ENCODE measurements around the gene SMOC2. TPM values are rescaled to one million over a fixed set of nuclear protein-coding genes. Genes with fewer than 3 reads are reported as not detected.
"Not testable (repeated sequence)": the region's sequence is repeated elsewhere in the genome, so short reads cannot be mapped to it uniquely, and the experiment has no call there.

SMOC2 gene
- total RNA-seq, 2 donors from 2014 or later, result not detected

DNA sequence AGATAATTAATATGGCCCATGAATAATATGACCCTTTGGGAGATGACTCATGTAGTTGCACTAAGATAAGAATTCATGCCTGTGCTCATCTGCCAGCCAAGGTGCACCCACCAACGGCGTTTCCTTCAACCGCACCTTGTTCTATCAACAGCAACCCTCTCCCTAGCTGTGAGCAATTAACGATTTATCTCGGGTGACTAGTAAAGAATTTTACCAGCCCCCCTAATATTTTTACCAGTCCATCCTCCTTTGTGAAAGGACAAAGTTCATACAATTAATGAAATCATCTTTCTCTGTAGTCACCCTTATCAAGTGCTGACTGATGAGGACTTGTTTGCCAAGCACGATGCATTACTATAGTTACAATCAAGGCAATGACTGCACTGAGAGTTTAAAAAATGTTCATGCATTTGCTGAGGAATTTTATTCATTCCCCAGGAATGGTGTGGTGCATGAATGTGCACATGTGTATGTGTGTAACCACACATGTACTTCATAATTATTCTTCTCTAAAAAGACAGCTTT, 118.7 kb downstream of the SMOC2 start:
- no peaks in the 10 kb centered on the region for H3K9me3 ChIP-seq (ENCODE audit: control insufficient read depth, low read length, poor library complexity, severe bottlenecking)
- Mint-ChIP-seq H3K36me3 (ENCODE audit: low read depth) (peaks cover 2% of the 10 kb centered on the region), H3K4me1 (no peaks in the 10 kb centered on the region), H3K27ac (no peak overlapping the region), H3K4me3 (no peak overlapping the region), H3K27me3 (peaks cover 13% of the 10 kb centered on the region)
- ATAC-seq, result no peak
- no peak for DNase-seq

DNA sequence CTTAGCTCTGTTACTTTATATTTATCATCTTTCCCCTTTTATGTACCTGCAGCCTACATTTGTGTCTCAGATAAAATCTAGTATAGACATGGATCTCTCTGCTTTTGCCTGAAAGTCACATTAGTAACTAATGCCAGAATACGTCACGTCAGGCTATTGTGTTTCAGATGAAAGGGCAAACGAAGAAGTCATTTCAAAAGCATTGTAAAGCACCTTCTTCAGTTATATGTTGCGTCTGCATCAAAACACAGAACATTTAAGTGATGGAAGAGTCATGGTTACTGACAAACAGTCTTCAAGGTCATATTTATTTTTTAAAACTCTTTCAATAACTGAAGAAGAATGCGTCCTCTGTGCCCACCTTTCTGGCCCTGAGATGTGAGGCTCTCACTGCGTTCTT, 119.1 kb downstream of the SMOC2 start:
- Mint-ChIP-seq H3K4me1 (no peaks in the 10 kb centered on the region), H3K4me3 (no peak overlapping the region), H3K36me3 (ENCODE audit: low read depth) (peaks cover 2% of the 10 kb centered on the region), H3K27ac (no peak overlapping the region), H3K27me3 (peaks cover 15% of the 10 kb centered on the region)
- H3K9me3 ChIP-seq (ENCODE audit: control insufficient read depth, low read length, poor library complexity, severe bottlenecking), result no peaks in the 10 kb centered on the region
- ATAC-seq, result no peak
- DNase-seq, result no peak

DNA sequence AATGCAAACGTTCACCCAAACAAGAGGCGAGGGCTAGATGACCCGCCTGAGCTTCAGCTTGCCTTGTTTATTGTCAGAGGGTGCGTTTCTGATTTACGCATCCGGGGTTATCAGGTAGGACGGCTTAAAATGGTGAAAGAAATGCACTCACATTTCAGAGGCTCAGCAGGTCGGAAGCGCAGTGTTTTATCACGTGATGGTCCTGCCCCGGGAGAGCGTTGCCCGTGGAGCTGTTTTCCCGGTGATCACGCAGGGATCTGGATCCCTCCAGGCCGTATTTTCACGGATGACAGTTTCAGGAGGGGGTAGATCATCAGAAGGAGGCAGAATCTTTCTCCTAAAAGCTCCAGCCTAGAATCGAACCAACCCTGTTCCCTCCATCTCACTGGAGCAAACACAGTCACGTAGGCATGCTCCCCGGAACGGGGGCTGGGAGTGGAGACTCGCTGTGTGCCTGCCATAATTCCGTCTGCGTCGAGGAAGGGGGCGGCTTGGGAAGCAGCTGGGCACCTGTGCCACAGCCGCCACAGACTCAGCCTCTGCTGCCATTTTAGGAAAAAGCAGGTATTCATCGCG, 121.7 kb downstream of the SMOC2 start:
- no peak overlapping the region for H3K4me3 Mint-ChIP-seq
- no peak for DNase-seq
- H3K27me3 Mint-ChIP-seq, result peaks cover 15% of the 10 kb centered on the region
- no peaks in the 10 kb centered on the region for H3K36me3 Mint-ChIP-seq (ENCODE audit: low read depth)
- H3K27ac Mint-ChIP-seq, result no peak overlapping the region
- ATAC-seq, result no peak
- H3K9me3 ChIP-seq (ENCODE audit: control insufficient read depth, low read length, poor library complexity, severe bottlenecking), result no peaks in the 10 kb centered on the region
- no peaks in the 10 kb centered on the region for H3K4me1 Mint-ChIP-seq

DNA sequence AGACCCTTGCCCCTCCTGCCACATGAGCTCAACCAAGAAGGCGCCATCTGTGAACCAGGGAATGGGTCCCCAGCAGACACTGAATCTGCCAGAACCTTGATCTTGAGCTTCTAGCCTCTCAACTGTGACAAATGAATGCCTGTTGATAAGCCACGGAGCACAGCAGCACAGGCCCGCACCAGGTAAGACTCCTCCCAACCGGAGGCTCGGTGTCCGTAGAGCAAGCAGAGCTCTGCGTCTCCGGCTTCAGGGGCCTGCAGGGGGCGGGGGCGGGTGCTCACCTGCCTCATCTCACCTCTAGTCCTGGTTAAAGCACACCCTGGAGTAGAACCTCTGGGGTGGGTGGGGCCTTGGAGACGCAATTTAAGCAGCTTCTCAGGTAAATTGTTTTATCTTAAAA, 122.7 kb downstream of the SMOC2 start:
- Mint-ChIP-seq H3K36me3 (ENCODE audit: low read depth) (no peaks in the 10 kb centered on the region), H3K27ac (no peak overlapping the region), H3K4me3 (no peak overlapping the region), H3K4me1 (no peaks in the 10 kb centered on the region), H3K27me3 (peaks cover 20% of the 10 kb centered on the region)
- H3K9me3 ChIP-seq (ENCODE audit: control insufficient read depth, low read length, poor library complexity, severe bottlenecking), result no peaks in the 10 kb centered on the region
- ATAC-seq (no peak), DNase-seq (no peak)

DNA sequence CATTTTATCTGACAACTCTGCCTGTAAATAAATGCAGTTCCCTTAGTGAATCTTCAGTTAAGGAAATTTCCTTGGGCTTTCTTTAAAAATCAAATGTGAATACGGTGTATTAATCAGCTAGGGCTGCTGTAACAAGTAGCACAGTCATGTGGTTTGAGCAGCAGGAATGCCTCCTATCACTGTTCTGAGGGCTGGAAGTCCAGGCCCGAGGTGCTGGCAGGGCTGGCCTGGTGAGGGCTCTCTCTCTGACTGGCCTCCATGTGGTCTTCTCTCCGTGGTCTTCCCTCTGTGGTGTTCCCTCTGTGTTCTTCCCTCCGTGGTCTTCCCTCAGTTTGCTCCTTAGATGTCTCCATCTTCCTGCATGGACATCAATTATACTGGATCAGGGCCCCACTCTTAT, 124.1 kb downstream of the SMOC2 start:
- H3K27ac Mint-ChIP-seq, result no peak overlapping the region
- no peak for ATAC-seq

DNA sequence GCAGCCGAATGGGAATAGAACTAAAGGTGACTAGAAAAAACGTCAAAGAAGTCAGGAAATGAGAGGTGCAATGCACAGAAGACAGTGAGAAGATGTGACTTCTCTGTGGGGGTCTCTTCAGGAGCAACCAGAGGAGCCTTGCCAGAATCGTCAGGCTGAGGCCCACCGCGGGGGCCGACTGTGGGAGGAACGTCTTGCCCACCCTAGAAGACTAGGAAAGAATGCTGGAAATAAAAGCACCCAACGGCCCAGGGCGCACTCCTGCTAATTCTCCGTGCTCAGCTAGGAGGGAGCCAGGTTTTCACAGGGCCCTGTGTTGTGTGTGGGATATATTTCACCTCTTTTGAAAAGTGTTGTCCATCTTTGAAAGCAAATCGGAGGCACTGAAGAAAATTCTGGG, 129.2 kb downstream of the SMOC2 start:
- H3K27ac Mint-ChIP-seq, result no peak overlapping the region
- no peak for ATAC-seq

More for the DNA sequence above, 124.1 kb downstream of the SMOC2 start:
- no peak overlapping the region for H3K4me3 Mint-ChIP-seq
- H3K27me3 Mint-ChIP-seq, result peaks cover 30% of the 10 kb centered on the region
- no peaks in the 10 kb centered on the region for H3K9me3 ChIP-seq (ENCODE audit: control insufficient read depth, low read length, poor library complexity, severe bottlenecking)
- H3K4me1 Mint-ChIP-seq, result no peaks in the 10 kb centered on the region
- no peak for DNase-seq
- H3K36me3 Mint-ChIP-seq (ENCODE audit: low read depth), result no peaks in the 10 kb centered on the region

DNA sequence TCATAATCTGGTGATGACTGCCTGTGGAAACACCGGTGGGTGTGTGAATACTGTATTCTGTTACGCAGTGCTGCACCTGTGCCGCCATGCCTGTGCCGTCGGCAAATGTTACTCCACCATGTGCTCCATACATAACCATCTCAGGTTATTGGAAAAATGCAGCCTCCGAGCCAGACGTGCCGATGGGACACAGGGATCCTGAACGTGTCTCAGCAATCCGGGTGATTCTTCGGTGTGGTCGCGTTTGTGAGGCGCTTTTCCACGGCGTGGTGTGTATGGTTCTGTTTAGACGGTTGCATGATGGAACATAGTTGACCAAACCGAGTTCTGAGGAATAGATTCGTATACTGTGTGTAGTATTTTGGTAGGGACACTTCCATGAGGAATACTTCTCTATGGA, 130.3 kb downstream of the SMOC2 start:
- Mint-ChIP-seq H3K27me3 (peaks cover 30% of the 10 kb centered on the region), H3K27ac (no peak overlapping the region), H3K4me1 (no peaks in the 10 kb centered on the region), H3K36me3 (ENCODE audit: low read depth) (peaks cover 2% of the 10 kb centered on the region), H3K4me3 (no peak overlapping the region)
- ATAC-seq (no peak), DNase-seq (no peak)
- no peaks in the 10 kb centered on the region for H3K9me3 ChIP-seq (ENCODE audit: control insufficient read depth, low read length, poor library complexity, severe bottlenecking)

More for the DNA sequence above, 129.2 kb downstream of the SMOC2 start:
- no peaks in the 10 kb centered on the region for H3K9me3 ChIP-seq (ENCODE audit: control insufficient read depth, low read length, poor library complexity, severe bottlenecking)
- Mint-ChIP-seq H3K4me3 (no peak overlapping the region), H3K4me1 (no peaks in the 10 kb centered on the region), H3K27me3 (peaks cover 23% of the 10 kb centered on the region), H3K36me3 (ENCODE audit: low read depth) (peaks cover 2% of the 10 kb centered on the region)
- no peak for DNase-seq

DNA sequence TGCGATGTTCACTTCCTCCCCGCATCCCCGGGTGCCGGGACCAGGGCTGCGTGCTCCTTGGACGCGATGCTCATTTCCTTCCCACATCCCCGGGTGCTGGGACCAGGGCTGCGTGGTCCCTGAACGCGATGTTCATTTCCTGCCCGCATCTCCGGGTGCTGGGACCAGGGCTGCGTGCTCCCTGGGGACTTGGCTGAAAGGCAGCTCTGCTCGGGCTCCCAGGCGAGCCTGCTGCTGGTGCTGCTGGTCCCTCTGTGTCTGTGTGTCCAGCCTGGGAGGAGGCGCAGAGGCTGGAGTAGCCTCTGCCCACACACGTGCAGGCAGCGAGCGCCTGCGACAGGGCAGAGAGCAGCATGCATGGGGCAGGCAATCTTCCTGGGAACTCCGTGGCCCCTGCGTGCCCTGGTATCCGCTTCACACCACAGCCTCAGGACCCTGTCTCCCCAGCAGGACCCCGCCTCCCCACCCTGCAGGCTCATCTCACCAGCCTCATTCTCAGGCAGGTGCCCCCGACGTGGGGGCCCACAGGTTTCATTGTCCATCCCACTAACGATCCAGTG, 132.4 kb downstream of the SMOC2 start:
- DNase-seq; H3K4me1 Mint-ChIP-seq; H3K36me3 Mint-ChIP-seq (ENCODE audit: low read depth); H3K27ac Mint-ChIP-seq; H3K4me3 Mint-ChIP-seq; H3K9me3 ChIP-seq (ENCODE audit: control insufficient read depth, low read length, poor library complexity, severe bottlenecking); ATAC-seq: not testable (repeated sequence)
- H3K27me3 Mint-ChIP-seq, result peaks cover 36% of the 10 kb centered on the region

DNA sequence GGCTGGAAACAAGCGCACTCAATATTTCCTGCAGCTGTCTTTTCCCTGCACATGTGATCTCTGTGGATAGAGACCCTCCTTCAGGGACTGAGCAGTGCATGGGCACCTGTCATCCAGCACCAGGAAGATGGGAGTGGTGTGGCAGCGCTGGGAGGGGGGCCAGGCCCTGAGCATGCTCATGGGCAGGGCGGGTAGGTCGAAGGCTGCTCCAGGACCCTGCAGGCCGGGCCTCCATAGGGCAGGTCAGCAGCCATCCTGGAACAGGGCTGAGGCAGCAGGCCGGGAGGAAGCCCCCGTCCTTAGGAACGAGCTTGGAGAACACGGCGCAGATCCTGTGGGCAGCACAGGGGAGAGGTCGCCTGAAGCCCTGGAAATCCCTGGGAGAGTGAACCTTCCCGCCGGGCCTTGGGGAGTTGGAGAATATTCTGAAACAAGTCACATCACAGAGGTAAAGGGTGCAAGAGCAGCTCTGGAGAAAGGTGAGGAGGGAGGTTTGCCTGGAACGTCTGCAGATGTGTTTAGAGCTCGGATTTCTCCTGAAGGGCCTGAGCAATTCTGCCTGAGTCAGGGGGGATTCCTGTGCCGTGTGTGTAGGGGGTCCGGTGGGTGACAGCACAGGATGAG, 133.2 kb downstream of the SMOC2 start:
- peaks cover 30% of the 10 kb centered on the region for H3K27me3 Mint-ChIP-seq
- no peaks in the 10 kb centered on the region for H3K4me1 Mint-ChIP-seq
- H3K36me3 Mint-ChIP-seq (ENCODE audit: low read depth), result peaks cover 2% of the 10 kb centered on the region
- ATAC-seq (no peak), DNase-seq (no peak)
- no peak overlapping the region for H3K27ac Mint-ChIP-seq
- H3K4me3 Mint-ChIP-seq, result no peak overlapping the region
- H3K9me3 ChIP-seq (ENCODE audit: control insufficient read depth, low read length, poor library complexity, severe bottlenecking), result no peaks in the 10 kb centered on the region

DNA sequence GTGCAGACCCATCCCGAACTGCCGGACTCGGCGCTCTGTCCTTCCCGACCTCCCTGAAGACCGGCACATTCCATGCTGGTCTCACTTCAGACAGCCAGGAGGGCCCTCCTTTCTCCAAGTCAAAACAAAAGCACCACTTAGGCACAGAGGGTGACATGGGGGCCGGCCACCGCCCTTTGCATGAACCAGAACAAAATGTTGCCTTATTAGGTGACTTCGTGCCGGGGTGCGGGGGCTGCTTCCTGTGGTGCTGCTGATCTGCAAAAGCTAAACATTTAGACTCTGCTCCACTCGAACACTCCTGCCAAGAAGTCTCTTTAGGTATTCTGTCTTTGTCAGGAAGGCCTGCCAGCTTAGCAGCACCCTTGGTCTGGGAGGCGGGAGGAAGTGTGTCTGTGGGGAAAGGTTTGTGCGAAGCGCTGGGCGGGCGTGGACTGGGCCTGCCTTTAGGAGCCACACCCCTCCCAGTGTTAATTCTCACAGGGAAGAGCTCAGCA, 133.8 kb downstream of the SMOC2 start:
- Mint-ChIP-seq H3K4me1 (no peaks in the 10 kb centered on the region), H3K4me3 (no peak overlapping the region), H3K27me3 (peaks cover 27% of the 10 kb centered on the region), H3K36me3 (ENCODE audit: low read depth) (peaks cover 2% of the 10 kb centered on the region), H3K27ac (no peak overlapping the region)
- ATAC-seq (no peak), DNase-seq (no peak)
- H3K9me3 ChIP-seq (ENCODE audit: control insufficient read depth, low read length, poor library complexity, severe bottlenecking), result no peaks in the 10 kb centered on the region

DNA sequence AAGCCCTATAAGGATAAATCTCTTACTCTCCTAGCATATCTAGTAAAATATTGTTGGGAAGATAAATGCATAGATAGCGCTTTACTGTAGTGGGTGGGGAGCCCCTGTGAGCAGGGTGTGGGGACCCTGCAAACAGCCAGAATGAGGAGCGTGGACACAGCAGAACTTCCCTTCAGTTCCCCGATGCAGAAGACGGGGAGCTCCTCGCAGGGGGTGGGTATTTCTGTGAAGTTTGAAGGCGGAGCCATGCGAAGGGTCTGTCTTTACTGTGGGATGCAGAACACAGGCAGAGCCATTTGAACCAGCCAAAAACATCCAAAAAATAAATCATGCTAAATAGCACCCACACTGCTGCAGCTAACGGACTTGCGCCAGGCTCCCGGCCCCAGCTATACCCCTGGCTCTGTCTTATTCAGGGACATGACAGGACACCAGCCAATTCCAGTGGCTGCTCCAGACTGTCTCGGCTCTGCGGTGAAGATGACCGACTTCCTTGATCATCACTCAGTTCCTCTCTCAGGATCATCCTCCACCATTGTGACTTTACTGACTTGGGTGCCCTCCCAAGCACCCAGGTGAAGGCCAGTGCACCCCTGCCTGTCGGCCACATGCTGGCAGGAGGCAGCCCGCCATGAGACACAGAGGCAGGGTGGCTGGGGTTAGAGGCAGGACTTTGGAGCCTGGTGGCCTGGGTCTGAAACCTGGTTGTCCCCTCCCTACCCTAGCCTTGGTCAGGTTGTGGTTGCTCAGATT, 134.5 kb downstream of the SMOC2 start:
- no peaks in the 10 kb centered on the region for H3K4me1 Mint-ChIP-seq
- H3K9me3 ChIP-seq (ENCODE audit: control insufficient read depth, low read length, poor library complexity, severe bottlenecking), result no peaks in the 10 kb centered on the region
- peaks cover 19% of the 10 kb centered on the region for H3K27me3 Mint-ChIP-seq
- no peak overlapping the region for H3K27ac Mint-ChIP-seq
- no peak overlapping the region for H3K4me3 Mint-ChIP-seq
- no peak for DNase-seq
- peaks cover 2% of the 10 kb centered on the region for H3K36me3 Mint-ChIP-seq (ENCODE audit: low read depth)
- ATAC-seq, result no peak

DNA sequence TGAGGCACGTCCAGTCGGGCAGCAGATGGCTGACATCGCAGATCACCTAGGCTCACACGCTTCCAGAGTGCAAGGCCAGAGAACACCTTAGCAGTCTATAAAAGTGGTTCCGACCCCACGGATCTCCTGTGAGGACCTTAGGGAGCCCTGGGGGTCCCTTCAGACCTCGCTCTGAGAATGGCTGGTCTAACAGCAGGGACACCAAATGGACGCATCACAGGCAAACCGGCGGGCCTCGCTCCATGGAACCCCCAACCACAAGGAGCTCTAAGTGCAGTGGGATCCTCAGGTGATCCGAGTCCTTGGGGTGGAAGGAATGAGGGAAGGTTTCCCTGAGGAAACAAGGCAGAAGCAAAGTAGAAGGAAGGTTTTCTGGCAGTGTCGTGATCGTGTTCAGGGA, 135.4 kb downstream of the SMOC2 start:
- ATAC-seq (no peak), DNase-seq (no peak)
- H3K27ac Mint-ChIP-seq, result no peak overlapping the region
- H3K4me1 Mint-ChIP-seq, result no peaks in the 10 kb centered on the region
- peaks cover 16% of the 10 kb centered on the region for H3K27me3 Mint-ChIP-seq
- H3K9me3 ChIP-seq (ENCODE audit: control insufficient read depth, low read length, poor library complexity, severe bottlenecking), result no peaks in the 10 kb centered on the region
- peaks cover 2% of the 10 kb centered on the region for H3K36me3 Mint-ChIP-seq (ENCODE audit: low read depth)
- H3K4me3 Mint-ChIP-seq, result no peak overlapping the region

DNA sequence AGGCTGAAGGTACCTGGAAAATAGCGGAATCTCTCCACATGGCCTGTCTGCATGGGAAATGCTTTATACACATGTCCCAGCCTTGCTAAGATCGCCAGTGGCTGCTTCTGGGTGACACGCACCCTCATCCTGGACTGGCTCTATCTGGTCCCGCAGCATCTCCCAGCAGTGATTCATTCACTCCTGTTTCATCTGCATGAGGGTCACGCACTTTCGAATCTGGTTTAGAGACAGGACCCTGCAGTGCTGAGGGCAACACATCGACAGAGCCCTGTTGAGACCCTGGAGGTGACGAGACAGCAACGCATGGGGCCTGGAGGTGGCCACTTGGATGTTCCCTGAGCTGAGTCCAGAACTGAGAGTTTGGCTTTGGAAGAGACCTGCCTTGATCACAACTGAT, 136.5 kb downstream of the SMOC2 start:
- H3K27me3 Mint-ChIP-seq, result peaks cover 22% of the 10 kb centered on the region
- H3K9me3 ChIP-seq (ENCODE audit: control insufficient read depth, low read length, poor library complexity, severe bottlenecking), result no peaks in the 10 kb centered on the region
- H3K4me1 Mint-ChIP-seq, result no peaks in the 10 kb centered on the region
- no peak overlapping the region for H3K27ac Mint-ChIP-seq
- H3K4me3 Mint-ChIP-seq, result no peak overlapping the region
- no peak for DNase-seq
- no peak for ATAC-seq
- peaks cover 2% of the 10 kb centered on the region for H3K36me3 Mint-ChIP-seq (ENCODE audit: low read depth)

All from T-helper 17 cell (primary cell).